Activated CD8-positive, alpha-beta T cell treated with anti-CD3 and anti-CD28 coated beads for 36 hours (primary cell): ENCODE measurements around the gene APOBEC3G. TPM values are rescaled to one million over a fixed set of nuclear protein-coding genes. Genes with fewer than 3 reads are reported as not detected.

Experiments
- ATAC-seq: fragments of 200-7000 bp; cut with Tn5 transposase; one replicate; pipeline ENCODE4 v1.10.0; 2021; ENCODE audit warnings: mild to moderate bottlenecking, moderate library complexity
- CTCF ChIA-PET: fragments of 350-600 bp; sonication (Branson Sonifier 250); formaldehyde crosslinking; loops from one replicate; lab custom pipeline; 2021; ENCODE audit warnings: antibody characterized with exemption; lab: Charles Lee
- POLR2A ChIA-PET: fragments of 350-600 bp; sonication (Branson Sonifier 250); formaldehyde crosslinking; loops from one replicate; lab custom pipeline; 2021; ENCODE audit warnings: antibody characterized with exemption; lab: Charles Lee
- DNase-seq: peaks from one replicate; pipeline ENCODE4 v3.0.0-alpha.2; 2020
- H3K27ac Mint-ChIP-seq: one replicate; pipeline ENCODE4 v1.8.0; 2021; ENCODE audit warnings: mild to moderate bottlenecking, mixed read lengths
- H3K27me3 Mint-ChIP-seq: one replicate; pipeline ENCODE4 v1.8.0; 2021; ENCODE audit warnings: mixed read lengths
- H3K36me3 Mint-ChIP-seq: one replicate; pipeline ENCODE4 v1.8.0; 2021; ENCODE audit warnings: low read depth, mixed read lengths
- H3K4me1 Mint-ChIP-seq: one replicate; pipeline ENCODE4 v1.8.0; 2021; ENCODE audit warnings: low read depth, mixed read lengths
- H3K4me3 Mint-ChIP-seq: one replicate; pipeline ENCODE4 v1.8.0; 2021; ENCODE audit warnings: mild to moderate bottlenecking, moderate library complexity, mixed read lengths
- H3K9me3 Mint-ChIP-seq: one replicate; pipeline ENCODE4 v1.8.0; 2021; ENCODE audit warnings: mixed read lengths
- CTCF ChIP-seq: fragments of 200-600 bp; IDR thresholded peaks from one replicate; pipeline ENCODE4 v1.8.0; 2022; ENCODE audit warnings: antibody characterized with exemption, mild to moderate bottlenecking
- intact Hi-C: fragments of 100-400 bp; cut with micrococcal nuclease; formaldehyde crosslinking; loops from one replicate; pipeline ENCODE4 v1.10.0; 2022
- total RNA-seq, 2 experiments: library from RNA; stranded (reverse); gene quantifications; one replicate each; pipeline ENCODE4 v1.2.3, GENCODE V29; 2021

Gene APOBEC3G
- total RNA-seq, 2 experiments from 2014 or later: 66.0 to 66.5 TPM

- Mint-ChIP-seq H3K36me3 (peaks cover 27% of the 10 kb centered on the region), H3K27me3 (no peaks in the 10 kb centered on the region), H3K4me1 (peaks cover 75% of the 10 kb centered on the region), H3K27ac (peak overlapping the region; percentile 2), H3K9me3 (no peaks in the 10 kb centered on the region), H3K4me3 (no peak overlapping the region)
- ChIA-PET CTCF (no interaction called here), POLR2A (interaction anchor here (1.0 to 1.1 kb wide), 2 partner anchors 14 to 16 kb away, joined by 3 read pairs; no protein-coding TSS in a partner anchor)
- TF ChIP-seq CTCF: no peak
- DNase-seq: no peak
- intact Hi-C loops: loop anchor here (5.0 kb wide), 1 partner anchor 33 kb away; no protein-coding TSS in a partner anchor
- no peak for ATAC-seq
Observed at GRCh38 chr22:39084666-39085065, 7.6 kb downstream of the APOBEC3G start.

GRCh38 chr22:39087098-39087497 is 10.0 kb downstream of the APOBEC3G start:
- Mint-ChIP-seq H3K36me3 (peaks cover 7% of the 10 kb centered on the region), H3K27me3 (no peaks in the 10 kb centered on the region), H3K4me1 (peaks cover 78% of the 10 kb centered on the region), H3K4me3 (no peak overlapping the region), H3K9me3 (no peaks in the 10 kb centered on the region), H3K27ac (peak overlapping the region; percentile 47)
- intact Hi-C loops: no loop called here
- DNase-seq: no peak
- ATAC-seq: no peak
- no peak for TF ChIP-seq CTCF
- ChIA-PET POLR2A (interaction anchor here (0.6 to 1.6 kb wide), 2 partner anchors 27 to 771 kb away, joined by 3 to 6 read pairs; no protein-coding TSS in a partner anchor), CTCF (interaction anchor here (1.4 kb wide), 1 partner anchor 31 kb away, joined by 3 read pairs; no protein-coding TSS in a partner anchor)

DNA sequence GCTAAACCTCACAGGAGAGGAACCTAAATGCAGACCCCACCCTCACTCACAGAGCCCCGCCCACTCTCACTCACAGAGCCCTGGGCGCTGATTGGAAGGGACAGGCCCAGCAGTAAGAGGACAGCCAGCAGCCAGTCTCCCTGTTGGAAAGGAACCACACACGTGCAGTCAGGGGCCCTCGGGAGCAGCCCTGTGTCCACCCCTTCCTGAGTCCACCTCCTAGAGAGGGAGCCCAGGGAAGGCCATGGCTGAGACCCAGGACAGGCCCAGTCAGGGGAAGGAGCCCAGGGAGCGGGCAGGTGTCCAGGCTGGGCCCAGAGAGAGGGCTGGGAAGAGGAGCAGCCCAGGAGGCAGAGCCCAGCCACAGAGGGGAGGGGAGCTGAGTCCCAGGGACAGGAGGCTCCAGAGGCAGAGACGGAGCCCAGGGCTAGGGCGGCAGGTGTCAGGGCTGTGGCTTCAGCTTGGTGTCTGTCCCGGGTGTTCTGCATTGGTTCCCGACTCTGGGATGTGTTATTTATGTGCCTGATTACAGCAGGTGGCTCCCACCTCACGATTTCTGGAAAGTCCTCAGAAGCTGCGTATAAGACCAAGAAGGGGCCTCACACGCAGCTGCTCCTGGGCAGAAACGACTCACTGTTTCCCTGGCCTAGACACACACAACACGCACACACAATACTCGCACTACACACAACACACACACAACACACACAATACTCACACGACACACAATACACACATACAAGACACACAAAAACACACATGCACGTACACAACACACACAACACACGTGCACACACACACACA is 11.0 kb downstream of the APOBEC3G start:
- POLR2A ChIA-PET: interaction anchor here (0.7 to 3.0 kb wide), 6 partner anchors 8 to 26 kb away, joined by 3 to 14 read pairs (median 4); partner anchors contain the start of gene APOBEC3G
- Mint-ChIP-seq H3K4me1 (peaks cover 80% of the 10 kb centered on the region), H3K4me3 (no peak overlapping the region), H3K36me3 (peaks cover 7% of the 10 kb centered on the region), H3K27me3 (no peaks in the 10 kb centered on the region), H3K9me3 (no peaks in the 10 kb centered on the region), H3K27ac (peak overlapping the region; percentile 98)
- ATAC-seq: no peak
- DNase-seq: peak; percentile 54
- TF ChIP-seq CTCF: no peak
- intact Hi-C loops: no loop called here
- CTCF ChIA-PET: interaction anchor here (1.4 kb wide), 1 partner anchor 30 kb away, joined by 3 read pairs; no protein-coding TSS in a partner anchor

DNA sequence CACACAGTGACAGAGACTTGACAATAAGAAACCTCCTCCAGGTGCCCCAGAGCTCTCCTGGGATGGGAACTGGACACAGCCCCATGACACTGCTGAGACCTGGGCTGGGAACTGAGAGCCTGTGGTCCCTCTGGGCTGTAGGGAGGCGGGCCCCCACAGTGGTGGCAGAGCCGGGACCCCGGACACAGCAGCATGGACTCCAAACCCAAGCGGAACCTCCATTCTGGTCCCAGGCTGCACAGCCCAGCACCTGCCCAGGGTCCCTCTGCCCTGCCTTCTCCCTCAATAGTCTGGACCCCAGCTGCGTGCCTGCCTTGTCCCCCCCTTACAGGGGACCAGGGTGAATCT is 11.6 kb downstream of the APOBEC3G start:
- Mint-ChIP-seq H3K4me3 (no peak overlapping the region), H3K9me3 (no peaks in the 10 kb centered on the region), H3K36me3 (peaks cover 5% of the 10 kb centered on the region), H3K4me1 (peaks cover 77% of the 10 kb centered on the region), H3K27ac (peak overlapping the region; percentile 98), H3K27me3 (no peaks in the 10 kb centered on the region)
- TF ChIP-seq CTCF: no peak
- DNase-seq (no peak), ATAC-seq (no peak)
- ChIA-PET CTCF (interaction anchor here (1.4 kb wide), 1 partner anchor 29 kb away, joined by 3 read pairs; no protein-coding TSS in a partner anchor), POLR2A (interaction anchor here (0.7 to 3.0 kb wide), 6 partner anchors 8 to 26 kb away, joined by 3 to 14 read pairs (median 4); partner anchors contain the start of gene APOBEC3G)
- intact Hi-C loops: no loop called here

DNA sequence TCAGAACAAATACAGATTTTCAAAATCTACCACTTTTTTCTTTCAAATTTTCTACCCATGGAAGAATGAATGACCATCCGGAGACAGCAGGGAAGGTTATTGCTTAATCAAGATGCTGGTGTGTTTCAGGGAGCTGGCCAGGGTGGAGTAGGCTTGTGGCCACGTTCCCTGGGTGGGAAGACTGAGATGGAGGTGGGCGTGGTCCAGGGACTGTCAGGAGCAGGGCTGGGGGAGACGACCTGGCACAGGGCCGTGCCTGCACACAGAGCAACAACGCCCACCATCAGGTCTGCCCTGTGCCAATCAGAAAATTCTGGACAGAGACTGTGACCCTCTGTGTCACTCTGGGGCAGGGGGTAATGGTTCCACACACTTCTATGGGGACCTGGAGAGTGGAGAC is 12.9 kb downstream of the APOBEC3G start:
- no peaks in the 10 kb centered on the region for H3K9me3 Mint-ChIP-seq
- no peak for ATAC-seq
- H3K36me3 Mint-ChIP-seq: peaks cover 5% of the 10 kb centered on the region
- ChIA-PET CTCF (no interaction called here), POLR2A (interaction anchor here (0.6 to 3.0 kb wide), 5 partner anchors 9 to 22 kb away, joined by 3 to 14 read pairs (median 3); partner anchors contain the start of gene APOBEC3G)
- H3K4me3 Mint-ChIP-seq: peak overlapping the region; percentile 58
- peaks cover 83% of the 10 kb centered on the region for H3K4me1 Mint-ChIP-seq
- no peak for TF ChIP-seq CTCF
- H3K27me3 Mint-ChIP-seq: no peaks in the 10 kb centered on the region
- H3K27ac Mint-ChIP-seq: peak overlapping the region; percentile 98
- intact Hi-C loops: no loop called here
- no peak for DNase-seq
